Measurements from ENCODE around the gene PUS10.

DNA sequence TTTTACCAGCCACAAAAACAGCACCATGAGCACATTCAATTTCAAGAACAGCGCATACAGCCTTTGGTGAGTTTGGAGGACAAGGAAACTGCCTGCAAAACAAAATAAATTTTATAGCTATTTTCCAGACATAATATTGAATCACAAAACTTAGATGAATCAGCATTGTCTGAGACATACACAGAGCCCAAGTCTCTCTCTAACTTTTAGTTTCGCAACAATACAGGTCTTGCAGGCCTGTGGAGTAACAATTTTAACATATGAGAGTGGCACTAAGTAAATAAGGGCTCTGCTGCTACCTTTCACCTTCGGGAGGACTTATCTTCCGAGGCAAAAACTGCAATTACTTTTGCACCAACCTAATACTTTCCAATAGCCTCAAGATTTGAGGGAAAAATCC lies 56.6 kb downstream of the PUS10 start:
- TF ChIP-seq, protein P1, sequence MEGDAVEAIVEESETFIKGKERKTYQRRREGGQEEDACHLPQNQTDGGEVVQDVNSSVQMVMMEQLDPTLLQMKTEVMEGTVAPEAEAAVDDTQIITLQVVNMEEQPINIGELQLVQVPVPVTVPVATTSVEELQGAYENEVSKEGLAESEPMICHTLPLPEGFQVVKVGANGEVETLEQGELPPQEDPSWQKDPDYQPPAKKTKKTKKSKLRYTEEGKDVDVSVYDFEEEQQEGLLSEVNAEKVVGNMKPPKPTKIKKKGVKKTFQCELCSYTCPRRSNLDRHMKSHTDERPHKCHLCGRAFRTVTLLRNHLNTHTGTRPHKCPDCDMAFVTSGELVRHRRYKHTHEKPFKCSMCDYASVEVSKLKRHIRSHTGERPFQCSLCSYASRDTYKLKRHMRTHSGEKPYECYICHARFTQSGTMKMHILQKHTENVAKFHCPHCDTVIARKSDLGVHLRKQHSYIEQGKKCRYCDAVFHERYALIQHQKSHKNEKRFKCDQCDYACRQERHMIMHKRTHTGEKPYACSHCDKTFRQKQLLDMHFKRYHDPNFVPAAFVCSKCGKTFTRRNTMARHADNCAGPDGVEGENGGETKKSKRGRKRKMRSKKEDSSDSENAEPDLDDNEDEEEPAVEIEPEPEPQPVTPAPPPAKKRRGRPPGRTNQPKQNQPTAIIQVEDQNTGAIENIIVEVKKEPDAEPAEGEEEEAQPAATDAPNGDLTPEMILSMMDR (IDR thresholded peaks at IDR 0.05) = no peak
- no peak for TF ChIP-seq POLR2A (IDR thresholded peaks at IDR 0.05)
